ENCODE measurements around the gene MRTFA.

The MRTFA gene

GRCh38 chr22:40418366-40419201 is 217.9 kb downstream of the MRTFA start:
- Histone ChIP-seq H3K27me3 (ENCODE audit: insufficient read depth, low read length) (no peaks in the 10 kb centered on the region), H3K36me3 (ENCODE audit: insufficient read depth, low read length) (no peaks in the 10 kb centered on the region), H2AFZ (ENCODE audit: low read length, unreplicated experiment) (no peak overlapping the region), H3K27ac (ENCODE audit: low read depth, low read length) (no peak overlapping the region), H3K79me2 (ENCODE audit: control insufficient read depth, insufficient read depth, low read length, unreplicated experiment) (no peaks in the 10 kb centered on the region), H3K4me3 (ENCODE audit: low read depth, low read length) (no peak overlapping the region), H3K4me1 (ENCODE audit: control insufficient read depth, insufficient read depth, low read length, unreplicated experiment) (no peaks in the 10 kb centered on the region)

GRCh38 chr22:40417881-40418280 is 218.6 kb downstream of the MRTFA start:
- H3K4me3 ChIP-seq (ENCODE audit: low read depth, low read length), result no peak overlapping the region
- no peaks in the 10 kb centered on the region for H3K27me3 ChIP-seq (ENCODE audit: insufficient read depth, low read length)
- H3K79me2 ChIP-seq (ENCODE audit: control insufficient read depth, insufficient read depth, low read length, unreplicated experiment), result no peaks in the 10 kb centered on the region
- no peak overlapping the region for H3K27ac ChIP-seq (ENCODE audit: low read depth, low read length)
- H2AFZ ChIP-seq (ENCODE audit: low read length, unreplicated experiment), result no peak overlapping the region
- no peaks in the 10 kb centered on the region for H3K4me1 ChIP-seq (ENCODE audit: control insufficient read depth, insufficient read depth, low read length, unreplicated experiment)
- no peaks in the 10 kb centered on the region for H3K36me3 ChIP-seq (ENCODE audit: insufficient read depth, low read length)

DNA sequence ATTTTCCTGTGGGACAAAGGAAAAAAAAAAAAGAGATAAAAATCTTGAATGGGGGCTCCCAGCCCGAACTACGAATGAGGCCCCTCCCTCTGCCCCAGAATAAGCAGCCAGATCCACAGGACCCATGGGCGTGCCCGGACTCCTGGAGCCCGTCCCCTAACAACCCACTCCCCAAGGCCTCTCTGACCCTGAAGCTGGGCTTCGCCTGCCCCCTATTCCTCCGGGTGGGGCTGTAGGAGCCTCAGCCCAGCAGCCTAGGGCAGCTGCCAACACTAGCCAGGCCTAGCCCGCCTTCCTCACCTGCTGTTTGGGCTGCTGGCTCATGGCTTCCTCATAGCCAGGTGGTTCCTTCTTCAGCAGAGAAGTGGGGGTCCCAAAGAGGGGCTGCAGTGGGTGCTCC is 219.5 kb downstream of the MRTFA start:
- H3K27ac ChIP-seq (ENCODE audit: low read depth, low read length), result no peak overlapping the region
- H3K27me3 ChIP-seq (ENCODE audit: insufficient read depth, low read length), result no peaks in the 10 kb centered on the region

DNA sequence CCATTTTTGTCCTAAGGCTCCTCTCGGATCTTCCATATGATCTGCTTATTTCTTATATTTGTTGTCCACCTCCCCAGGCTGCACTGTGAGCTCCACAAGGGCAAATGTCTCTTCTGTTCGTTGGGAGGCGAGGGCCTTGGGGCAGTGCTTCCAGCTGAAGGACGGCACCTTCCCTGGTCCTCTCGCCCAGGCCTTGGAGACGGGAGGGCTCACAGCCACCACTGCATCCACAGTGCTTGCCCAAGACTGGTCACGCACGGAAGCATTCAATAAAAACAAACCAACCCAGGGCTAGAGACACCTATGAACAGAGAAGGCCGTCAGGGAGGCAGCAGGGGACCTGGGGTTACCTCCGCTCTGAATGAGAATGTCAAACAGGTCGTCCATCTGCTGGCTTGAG is 219.9 kb downstream of the MRTFA start:
- Histone ChIP-seq H3K36me3 (ENCODE audit: insufficient read depth, low read length) (no peaks in the 10 kb centered on the region), H3K4me1 (ENCODE audit: control insufficient read depth, insufficient read depth, low read length, unreplicated experiment) (no peaks in the 10 kb centered on the region), H2AFZ (ENCODE audit: low read length, unreplicated experiment) (no peak overlapping the region), H3K27ac (ENCODE audit: low read depth, low read length) (no peak overlapping the region), H3K27me3 (ENCODE audit: insufficient read depth, low read length) (no peaks in the 10 kb centered on the region), H3K79me2 (ENCODE audit: control insufficient read depth, insufficient read depth, low read length, unreplicated experiment) (no peaks in the 10 kb centered on the region), H3K4me3 (ENCODE audit: low read depth, low read length) (no peak overlapping the region)

More for the DNA sequence above, 219.5 kb downstream of the MRTFA start:
- no peaks in the 10 kb centered on the region for H3K36me3 ChIP-seq (ENCODE audit: insufficient read depth, low read length)
- no peak overlapping the region for H3K4me3 ChIP-seq (ENCODE audit: low read depth, low read length)
- no peaks in the 10 kb centered on the region for H3K79me2 ChIP-seq (ENCODE audit: control insufficient read depth, insufficient read depth, low read length, unreplicated experiment)
- H2AFZ ChIP-seq (ENCODE audit: low read length, unreplicated experiment), result no peak overlapping the region
- H3K4me1 ChIP-seq (ENCODE audit: control insufficient read depth, insufficient read depth, low read length, unreplicated experiment), result no peaks in the 10 kb centered on the region

DNA sequence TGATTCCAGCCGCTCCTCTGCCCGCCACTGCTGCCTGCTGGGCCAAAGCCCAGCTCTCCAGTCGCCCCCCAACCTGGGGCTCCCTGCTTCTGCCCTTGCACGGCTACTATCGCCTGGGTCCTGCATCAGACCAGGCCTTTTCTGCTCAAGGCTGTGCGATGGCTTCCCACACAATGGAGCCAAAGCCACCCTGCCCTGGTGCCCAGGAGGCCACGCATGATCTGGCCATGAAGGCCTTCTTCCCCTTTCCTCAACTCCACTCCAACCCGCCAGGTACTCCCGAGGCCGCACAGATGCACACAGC is 220.3 kb downstream of the MRTFA start:
- H3K27me3 ChIP-seq (ENCODE audit: insufficient read depth, low read length), result no peaks in the 10 kb centered on the region
- no peaks in the 10 kb centered on the region for H3K4me1 ChIP-seq (ENCODE audit: control insufficient read depth, insufficient read depth, low read length, unreplicated experiment)
- no peak overlapping the region for H3K4me3 ChIP-seq (ENCODE audit: low read depth, low read length)
- no peak overlapping the region for H3K27ac ChIP-seq (ENCODE audit: low read depth, low read length)
- no peaks in the 10 kb centered on the region for H3K36me3 ChIP-seq (ENCODE audit: insufficient read depth, low read length)
- no peaks in the 10 kb centered on the region for H3K79me2 ChIP-seq (ENCODE audit: control insufficient read depth, insufficient read depth, low read length, unreplicated experiment)
- no peak overlapping the region for H2AFZ ChIP-seq (ENCODE audit: low read length, unreplicated experiment)

DNA sequence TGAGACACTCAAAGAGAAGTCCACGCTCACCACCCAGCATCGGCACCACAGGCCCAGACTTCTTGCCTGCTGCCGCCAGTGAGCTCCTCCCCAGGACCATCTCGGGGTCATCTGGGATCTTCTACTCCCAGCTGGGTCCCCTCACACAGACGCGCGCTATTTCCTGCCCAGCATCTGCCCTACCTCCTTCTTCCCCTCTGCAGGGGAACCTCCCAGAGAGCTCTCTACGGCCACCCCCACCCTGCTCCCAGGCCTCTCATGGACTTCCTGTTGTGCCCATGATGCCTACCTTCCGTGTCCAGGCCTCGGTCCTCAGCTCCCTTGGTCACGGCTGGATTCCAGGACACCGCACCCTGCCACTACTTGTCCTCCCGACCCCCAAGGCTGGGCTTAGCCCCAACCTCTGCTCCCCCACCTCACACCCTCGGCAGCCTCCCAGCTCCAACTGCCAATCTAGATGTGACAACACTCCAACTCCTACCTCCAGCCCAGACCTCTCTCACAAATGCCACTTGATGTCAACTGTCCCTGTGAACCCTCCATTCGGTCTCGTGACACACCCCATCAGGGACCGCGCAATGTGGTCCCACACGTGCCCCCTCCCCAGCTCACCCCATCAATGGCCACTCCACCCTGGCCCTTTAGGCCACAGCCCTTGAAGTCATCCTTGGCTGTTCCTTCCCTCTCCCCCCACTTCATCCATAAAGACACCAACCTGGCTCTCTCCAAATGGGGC is 220.8 kb downstream of the MRTFA start:
- H3K4me3 ChIP-seq (ENCODE audit: low read depth, low read length), result no peak overlapping the region
- H3K4me1 ChIP-seq (ENCODE audit: control insufficient read depth, insufficient read depth, low read length, unreplicated experiment), result no peaks in the 10 kb centered on the region
- no peaks in the 10 kb centered on the region for H3K36me3 ChIP-seq (ENCODE audit: insufficient read depth, low read length)

DNA sequence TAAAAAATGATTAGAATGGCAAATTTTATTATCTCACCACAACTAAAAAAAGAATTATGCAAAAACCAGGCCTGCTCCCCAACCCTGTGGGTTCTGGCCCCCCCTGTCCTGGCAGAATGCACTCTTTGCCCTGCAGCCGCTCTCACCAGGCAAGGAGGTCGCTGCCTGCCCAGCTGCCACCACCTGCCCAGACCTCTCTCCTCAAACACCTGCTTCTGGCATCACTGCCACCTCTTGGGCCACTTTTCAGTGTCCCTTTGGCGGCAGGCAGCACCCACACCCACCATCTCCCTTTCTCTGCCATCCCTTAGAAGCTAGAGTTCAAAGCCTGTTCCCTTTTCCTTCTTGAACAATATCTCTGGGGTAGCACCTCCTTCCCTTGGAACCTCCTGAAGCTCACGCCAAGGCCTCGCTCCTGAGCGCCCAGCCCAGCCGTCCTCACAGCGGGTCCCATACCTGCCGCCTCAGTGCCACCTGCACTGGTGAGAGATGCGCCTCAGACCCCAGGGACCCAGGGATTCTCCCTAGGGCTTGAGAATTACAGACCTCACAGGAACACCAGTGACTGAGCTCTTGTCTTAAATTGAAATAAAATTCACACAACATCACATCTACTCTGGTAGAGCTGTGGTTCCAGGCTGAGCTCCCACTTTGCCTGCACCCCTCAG is 221.5 kb downstream of the MRTFA start:
- no peaks in the 10 kb centered on the region for H3K79me2 ChIP-seq (ENCODE audit: control insufficient read depth, insufficient read depth, low read length, unreplicated experiment)
- H3K36me3 ChIP-seq (ENCODE audit: insufficient read depth, low read length), result no peaks in the 10 kb centered on the region
- H3K4me1 ChIP-seq (ENCODE audit: control insufficient read depth, insufficient read depth, low read length, unreplicated experiment), result no peaks in the 10 kb centered on the region
- no peak overlapping the region for H3K27ac ChIP-seq (ENCODE audit: low read depth, low read length)
- H3K27me3 ChIP-seq (ENCODE audit: insufficient read depth, low read length), result no peaks in the 10 kb centered on the region
- H3K4me3 ChIP-seq (ENCODE audit: low read depth, low read length), result no peak overlapping the region
- no peak overlapping the region for H2AFZ ChIP-seq (ENCODE audit: low read length, unreplicated experiment)

More for the DNA sequence above, 220.8 kb downstream of the MRTFA start:
- no peak overlapping the region for H3K27ac ChIP-seq (ENCODE audit: low read depth, low read length)
- no peak overlapping the region for H2AFZ ChIP-seq (ENCODE audit: low read length, unreplicated experiment)
- H3K79me2 ChIP-seq (ENCODE audit: control insufficient read depth, insufficient read depth, low read length, unreplicated experiment), result no peaks in the 10 kb centered on the region
- no peaks in the 10 kb centered on the region for H3K27me3 ChIP-seq (ENCODE audit: insufficient read depth, low read length)

- H3K4me3 ChIP-seq (ENCODE audit: low read depth, low read length), result no peak overlapping the region
- H3K27me3 ChIP-seq (ENCODE audit: insufficient read depth, low read length), result no peaks in the 10 kb centered on the region
- no peak overlapping the region for H2AFZ ChIP-seq (ENCODE audit: low read length, unreplicated experiment)
- no peaks in the 10 kb centered on the region for H3K4me1 ChIP-seq (ENCODE audit: control insufficient read depth, insufficient read depth, low read length, unreplicated experiment)
- H3K79me2 ChIP-seq (ENCODE audit: control insufficient read depth, insufficient read depth, low read length, unreplicated experiment), result no peaks in the 10 kb centered on the region
- H3K27ac ChIP-seq (ENCODE audit: low read depth, low read length), result no peak overlapping the region
- H3K36me3 ChIP-seq (ENCODE audit: insufficient read depth, low read length), result no peaks in the 10 kb centered on the region
Measured at GRCh38 chr22:40414311-40414710, 222.2 kb downstream of the MRTFA start.

GRCh38 chr22:40413873-40414272 is 222.6 kb downstream of the MRTFA start:
- Histone ChIP-seq H2AFZ (ENCODE audit: low read length, unreplicated experiment) (no peak overlapping the region), H3K36me3 (ENCODE audit: insufficient read depth, low read length) (no peaks in the 10 kb centered on the region), H3K27me3 (ENCODE audit: insufficient read depth, low read length) (no peaks in the 10 kb centered on the region), H3K4me1 (ENCODE audit: control insufficient read depth, insufficient read depth, low read length, unreplicated experiment) (no peaks in the 10 kb centered on the region), H3K79me2 (ENCODE audit: control insufficient read depth, insufficient read depth, low read length, unreplicated experiment) (no peaks in the 10 kb centered on the region), H3K4me3 (ENCODE audit: low read depth, low read length) (no peak overlapping the region), H3K27ac (ENCODE audit: low read depth, low read length) (no peak overlapping the region)

- no peaks in the 10 kb centered on the region for H3K36me3 ChIP-seq (ENCODE audit: insufficient read depth, low read length)
- no peaks in the 10 kb centered on the region for H3K79me2 ChIP-seq (ENCODE audit: control insufficient read depth, insufficient read depth, low read length, unreplicated experiment)
- no peak overlapping the region for H3K4me3 ChIP-seq (ENCODE audit: low read depth, low read length)
- no peaks in the 10 kb centered on the region for H3K4me1 ChIP-seq (ENCODE audit: control insufficient read depth, insufficient read depth, low read length, unreplicated experiment)
- no peak overlapping the region for H3K27ac ChIP-seq (ENCODE audit: low read depth, low read length)
- H3K27me3 ChIP-seq (ENCODE audit: insufficient read depth, low read length), result no peaks in the 10 kb centered on the region
- H2AFZ ChIP-seq (ENCODE audit: low read length, unreplicated experiment), result no peak overlapping the region
Measured at GRCh38 chr22:40412441-40412840, 224.1 kb downstream of the MRTFA start.

Data from ACC112 (cell line).